ENCODE results near the gene FREM2.

Gene FREM2

GRCh38 chr13:38905081-38905480, 218.2 kb downstream of the FREM2 start:
- Histone ChIP-seq H3K36me3 (ENCODE audit: control insufficient read depth, low read depth, low read length) (no peaks in the 10 kb centered on the region), H3K27ac (ENCODE audit: low read length) (no peak overlapping the region), H3K4me3 (ENCODE audit: low read length) (no peak overlapping the region), H3K4me1 (ENCODE audit: control insufficient read depth, low read depth, low read length) (no peaks in the 10 kb centered on the region), H3K9me3 (ENCODE audit: control insufficient read depth, low read depth, low read length) (no peaks in the 10 kb centered on the region), H3K27me3 (ENCODE audit: control insufficient read depth, insufficient read depth, low read length) (no peaks in the 10 kb centered on the region), H3K9ac (ENCODE audit: low read length) (no peak overlapping the region)

DNA sequence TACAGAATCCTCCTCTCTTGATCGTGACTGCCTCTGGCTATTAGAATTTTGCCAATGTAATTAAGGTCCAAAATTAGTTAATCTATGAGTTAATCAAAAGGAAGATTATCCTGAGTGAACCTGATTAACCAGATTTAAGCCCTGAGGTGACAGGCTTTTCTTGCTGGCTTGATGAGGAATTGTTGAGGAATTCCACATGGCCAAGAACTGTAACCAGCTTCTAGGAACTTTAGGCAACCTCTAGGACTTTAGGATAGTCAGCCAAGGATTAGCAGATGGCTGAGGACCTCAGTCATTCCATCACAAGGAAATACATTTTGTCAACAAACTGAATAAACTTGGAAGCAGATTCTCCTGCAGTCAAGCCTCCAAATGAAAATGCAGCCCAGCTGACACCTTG, 219.0 kb downstream of the FREM2 start:
- no peak overlapping the region for H3K9ac ChIP-seq (ENCODE audit: low read length)
- no peak overlapping the region for H3K4me3 ChIP-seq (ENCODE audit: low read length)

DNA sequence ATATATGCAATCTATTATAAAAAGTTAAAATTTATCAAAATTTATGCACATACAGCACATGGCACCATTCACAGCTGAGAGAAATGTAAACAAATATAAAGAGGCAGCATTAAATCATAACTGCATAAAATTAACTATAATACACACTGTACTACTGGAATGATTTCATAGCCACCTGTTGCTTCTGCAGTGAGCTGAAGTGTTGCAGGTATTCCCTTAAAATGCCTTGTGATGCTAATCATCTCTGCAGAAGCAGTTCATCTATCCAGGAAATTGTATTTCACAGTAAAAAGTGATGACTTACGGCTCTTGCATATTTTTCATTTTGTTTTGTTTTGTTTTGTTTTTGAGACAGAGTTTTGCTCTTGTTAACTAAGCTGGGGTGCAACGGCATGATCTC, 221.7 kb downstream of the FREM2 start:
- Histone ChIP-seq H3K36me3 (ENCODE audit: control insufficient read depth, low read depth, low read length) (no peaks in the 10 kb centered on the region), H3K27me3 (ENCODE audit: control insufficient read depth, insufficient read depth, low read length) (no peaks in the 10 kb centered on the region), H3K27ac (ENCODE audit: low read length) (no peak overlapping the region), H3K9me3 (ENCODE audit: control insufficient read depth, low read depth, low read length) (no peaks in the 10 kb centered on the region), H3K4me3 (ENCODE audit: low read length) (no peak overlapping the region), H3K4me1 (ENCODE audit: control insufficient read depth, low read depth, low read length) (no peaks in the 10 kb centered on the region), H3K9ac (ENCODE audit: low read length) (no peak overlapping the region)

More for the DNA sequence above, 219.0 kb downstream of the FREM2 start:
- Histone ChIP-seq H3K9me3 (ENCODE audit: control insufficient read depth, low read depth, low read length) (no peaks in the 10 kb centered on the region), H3K36me3 (ENCODE audit: control insufficient read depth, low read depth, low read length) (no peaks in the 10 kb centered on the region), H3K27ac (ENCODE audit: low read length) (no peak overlapping the region), H3K4me1 (ENCODE audit: control insufficient read depth, low read depth, low read length) (no peaks in the 10 kb centered on the region), H3K27me3 (ENCODE audit: control insufficient read depth, insufficient read depth, low read length) (no peaks in the 10 kb centered on the region)

GRCh38 chr13:38914070-38914469, 227.2 kb downstream of the FREM2 start:
- H3K9me3 ChIP-seq (ENCODE audit: control insufficient read depth, low read depth, low read length) = no peaks in the 10 kb centered on the region
- H3K36me3 ChIP-seq (ENCODE audit: control insufficient read depth, low read depth, low read length) = no peaks in the 10 kb centered on the region
- no peaks in the 10 kb centered on the region for H3K4me1 ChIP-seq (ENCODE audit: control insufficient read depth, low read depth, low read length)
- H3K9ac ChIP-seq (ENCODE audit: low read length) = no peak overlapping the region
- no peaks in the 10 kb centered on the region for H3K27me3 ChIP-seq (ENCODE audit: control insufficient read depth, insufficient read depth, low read length)
- H3K27ac ChIP-seq (ENCODE audit: low read length) = no peak overlapping the region
- no peak overlapping the region for H3K4me3 ChIP-seq (ENCODE audit: low read length)

DNA sequence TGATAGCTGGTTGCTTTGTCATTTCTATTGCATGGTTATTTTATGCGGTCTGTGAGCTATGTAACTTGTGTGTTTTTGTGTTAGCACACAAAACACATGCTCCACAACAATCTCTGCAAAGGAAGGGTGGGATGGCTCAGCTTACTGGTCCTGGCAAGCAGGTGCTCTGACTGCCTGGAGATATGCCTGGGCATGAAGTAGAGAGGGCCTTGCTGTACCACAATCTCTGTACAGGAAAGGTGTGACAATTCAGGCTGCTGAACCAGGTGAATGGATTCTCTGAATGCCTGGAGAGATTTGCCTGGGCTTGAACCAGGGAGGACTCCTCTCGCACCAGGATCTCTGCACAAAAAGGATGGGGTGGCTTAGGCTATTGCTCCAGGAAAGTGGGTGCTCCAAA, 234.2 kb downstream of the FREM2 start:
- Histone ChIP-seq H3K27ac (ENCODE audit: low read length) (no peak overlapping the region), H3K4me3 (ENCODE audit: low read length) (no peak overlapping the region), H3K36me3 (ENCODE audit: control insufficient read depth, low read depth, low read length) (no peaks in the 10 kb centered on the region), H3K9me3 (ENCODE audit: control insufficient read depth, low read depth, low read length) (no peaks in the 10 kb centered on the region), H3K4me1 (ENCODE audit: control insufficient read depth, low read depth, low read length) (peaks cover 3% of the 10 kb centered on the region), H3K27me3 (ENCODE audit: control insufficient read depth, insufficient read depth, low read length) (no peaks in the 10 kb centered on the region), H3K9ac (ENCODE audit: low read length) (no peak overlapping the region)

DNA sequence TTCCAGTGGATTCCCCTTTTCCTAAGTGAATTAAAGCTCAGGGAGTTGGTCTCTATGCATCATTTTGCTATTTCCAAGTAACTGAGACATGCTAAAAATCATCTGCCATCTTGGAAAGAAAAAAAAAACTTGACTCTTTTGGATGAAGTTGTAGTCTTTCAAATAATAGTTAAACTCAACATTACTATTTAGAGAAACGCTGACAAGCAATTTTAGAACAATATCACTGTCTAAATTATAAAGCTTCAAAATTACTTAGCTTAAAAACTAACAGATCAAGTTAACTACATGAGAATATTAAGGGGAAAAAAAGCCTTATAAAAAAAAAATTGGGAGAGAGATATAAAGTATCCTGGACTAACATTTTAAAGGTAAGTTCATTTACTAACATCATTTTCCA, 235.3 kb downstream of the FREM2 start:
- no peak overlapping the region for H3K4me3 ChIP-seq (ENCODE audit: low read length)
- H3K36me3 ChIP-seq (ENCODE audit: control insufficient read depth, low read depth, low read length) = no peaks in the 10 kb centered on the region
- no peak overlapping the region for H3K9ac ChIP-seq (ENCODE audit: low read length)
- H3K27ac ChIP-seq (ENCODE audit: low read length) = no peak overlapping the region
- no peaks in the 10 kb centered on the region for H3K27me3 ChIP-seq (ENCODE audit: control insufficient read depth, insufficient read depth, low read length)
- H3K4me1 ChIP-seq (ENCODE audit: control insufficient read depth, low read depth, low read length) = peaks cover 6% of the 10 kb centered on the region
- H3K9me3 ChIP-seq (ENCODE audit: control insufficient read depth, low read depth, low read length) = no peaks in the 10 kb centered on the region

DNA sequence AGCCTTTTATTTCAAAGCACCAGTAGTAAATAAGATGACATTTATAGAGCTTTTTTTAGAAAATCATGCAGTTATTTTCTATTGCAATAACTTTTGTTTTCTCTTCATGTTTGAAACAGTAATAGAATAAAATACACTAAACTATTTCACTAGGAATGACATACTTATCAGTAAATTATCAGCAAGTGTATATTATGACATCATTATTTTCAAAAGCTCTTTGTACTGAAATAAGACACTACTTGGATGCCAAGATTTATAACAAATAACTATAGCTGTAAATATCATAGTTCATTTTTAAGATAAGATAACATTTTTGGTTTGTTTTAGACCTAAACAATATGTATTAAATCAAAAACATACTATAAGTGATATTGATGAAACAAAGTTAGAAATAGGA, 246.9 kb downstream of the FREM2 start:
- Histone ChIP-seq H3K9ac (ENCODE audit: low read length) (no peak overlapping the region), H3K4me3 (ENCODE audit: low read length) (no peak overlapping the region), H3K27me3 (ENCODE audit: control insufficient read depth, insufficient read depth, low read length) (no peaks in the 10 kb centered on the region), H3K36me3 (ENCODE audit: control insufficient read depth, low read depth, low read length) (no peaks in the 10 kb centered on the region), H3K4me1 (ENCODE audit: control insufficient read depth, low read depth, low read length) (peaks cover 10% of the 10 kb centered on the region), H3K27ac (ENCODE audit: low read length) (no peak overlapping the region), H3K9me3 (ENCODE audit: control insufficient read depth, low read depth, low read length) (no peaks in the 10 kb centered on the region)

All from iPS-18a (cell line).